ENCODE data around the gene GPR149. TPM values are rescaled to one million over a fixed set of nuclear protein-coding genes. Genes with fewer than 3 reads are reported as not detected.

Gene GPR149
- total RNA-seq, 1 donor from 2014 or later = not detected

DNA sequence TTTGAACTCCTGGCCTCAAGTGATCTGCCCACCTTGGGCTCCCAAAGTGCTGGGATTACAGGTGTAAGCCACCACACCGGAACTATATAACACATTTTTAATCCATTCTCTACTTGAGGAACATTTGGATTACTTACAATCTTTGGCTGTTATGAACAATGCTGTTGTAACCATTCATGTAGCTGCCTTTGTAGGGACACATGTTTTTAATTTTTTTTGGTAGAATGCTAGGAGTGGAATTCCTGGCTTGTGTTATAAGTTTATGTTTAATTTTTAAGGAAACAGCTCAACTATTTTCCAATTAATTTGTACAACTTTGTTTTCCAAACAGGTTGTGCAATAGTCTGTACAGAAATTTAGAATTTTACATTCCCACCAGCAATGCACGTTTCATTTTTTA, 51.7 kb downstream of the GPR149 start:
- Mint-ChIP-seq H3K36me3 (ENCODE audit: low read depth, unreplicated experiment) (no peaks in the 10 kb centered on the region), H3K27ac (ENCODE audit: unreplicated experiment) (no peak overlapping the region), H3K27me3 (ENCODE audit: low read depth, unreplicated experiment) (no peaks in the 10 kb centered on the region), H3K9me3 (ENCODE audit: unreplicated experiment) (no peaks in the 10 kb centered on the region), H3K4me1 (ENCODE audit: low read depth, unreplicated experiment) (no peaks in the 10 kb centered on the region), H3K4me3 (ENCODE audit: unreplicated experiment) (no peak overlapping the region)
- Histone ChIP-seq H3K9me3 (ENCODE audit: insufficient read depth, low read depth, low read length) (no peaks in the 10 kb centered on the region), H3K4me1 (ENCODE audit: insufficient read depth, low read length) (no peaks in the 10 kb centered on the region), H3K9ac (ENCODE audit: low read length) (no peak overlapping the region), H3K27me3 (ENCODE audit: insufficient read depth, low read length) (no peaks in the 10 kb centered on the region), H3K36me3 (ENCODE audit: insufficient read depth, low read length) (no peaks in the 10 kb centered on the region), H3K79me2 (ENCODE audit: insufficient read depth, low read length) (no peaks in the 10 kb centered on the region), H3K4me3 (ENCODE audit: insufficient read depth, low read depth, low read length) (no peak overlapping the region), H2AFZ (ENCODE audit: low read depth, low read length) (no peak overlapping the region), H3K4me2 (ENCODE audit: low read length) (no peak overlapping the region), H4K20me1 (ENCODE audit: insufficient read depth, low read length) (no peaks in the 10 kb centered on the region), H3K27ac (ENCODE audit: low read depth, low read length) (no peak overlapping the region)
- no peak for TF ChIP-seq EZH2 (IDR thresholded peaks at IDR 0.05; ENCODE audit: insufficient read depth, low read length)
- no peak for TF ChIP-seq CTCF (IDR thresholded peaks at IDR 0.05; ENCODE audit: insufficient read depth, low read depth, low read length)
- FAIRE-seq (no peak), DNase-seq (ENCODE audit: low read depth) (no peak)

- Mint-ChIP-seq H3K4me1 (ENCODE audit: low read depth, unreplicated experiment) (no peaks in the 10 kb centered on the region), H3K36me3 (ENCODE audit: low read depth, unreplicated experiment) (no peaks in the 10 kb centered on the region), H3K27me3 (ENCODE audit: low read depth, unreplicated experiment) (no peaks in the 10 kb centered on the region), H3K9me3 (ENCODE audit: unreplicated experiment) (peaks cover 5% of the 10 kb centered on the region), H3K4me3 (ENCODE audit: unreplicated experiment) (no peak overlapping the region), H3K27ac (ENCODE audit: unreplicated experiment) (no peak overlapping the region)
- H3K27me3 ChIP-seq (ENCODE audit: insufficient read depth, low read length) = no peaks in the 10 kb centered on the region
- H4K20me1 ChIP-seq (ENCODE audit: insufficient read depth, low read length) = no peaks in the 10 kb centered on the region
- H3K9ac ChIP-seq (ENCODE audit: low read length) = no peak overlapping the region
- no peaks in the 10 kb centered on the region for H3K79me2 ChIP-seq (ENCODE audit: insufficient read depth, low read length)
- peaks cover 3% of the 10 kb centered on the region for H3K9me3 ChIP-seq (ENCODE audit: insufficient read depth, low read depth, low read length)
- no peak overlapping the region for H3K4me2 ChIP-seq (ENCODE audit: low read length)
- no peak for DNase-seq (ENCODE audit: low read depth)
- H2AFZ ChIP-seq (ENCODE audit: low read depth, low read length) = no peak overlapping the region
- no peak overlapping the region for H3K4me3 ChIP-seq (ENCODE audit: insufficient read depth, low read depth, low read length)
- H3K4me1 ChIP-seq (ENCODE audit: insufficient read depth, low read length) = no peaks in the 10 kb centered on the region
- no peaks in the 10 kb centered on the region for H3K36me3 ChIP-seq (ENCODE audit: insufficient read depth, low read length)
- TF ChIP-seq EZH2 (IDR thresholded peaks at IDR 0.05; ENCODE audit: insufficient read depth, low read length) (no peak), CTCF (IDR thresholded peaks at IDR 0.05; ENCODE audit: insufficient read depth, low read depth, low read length) (no peak)
- FAIRE-seq = no peak
- no peak overlapping the region for H3K27ac ChIP-seq (ENCODE audit: low read depth, low read length)
Measured at GRCh38 chr3:154367221-154367620, 62.8 kb downstream of the GPR149 start.

DNA sequence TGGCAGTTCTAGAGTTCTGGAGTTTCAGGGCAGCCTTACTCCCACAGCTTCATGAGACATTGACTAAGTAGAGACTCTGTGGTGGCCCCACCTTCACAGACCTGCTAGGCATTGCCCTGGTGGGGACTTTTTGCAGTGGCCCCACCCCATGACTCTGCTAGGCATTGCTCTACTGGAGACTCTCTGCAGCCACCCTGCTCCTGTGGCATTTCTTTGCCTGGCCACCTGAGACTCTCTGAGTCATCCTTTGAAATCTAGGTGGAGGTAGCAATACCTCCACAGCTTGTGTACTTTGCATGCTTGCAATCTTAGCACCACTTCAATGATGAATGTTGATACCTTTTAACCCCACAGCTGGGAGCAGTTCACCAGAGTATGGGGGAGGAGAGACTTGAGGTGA, 65.1 kb downstream of the GPR149 start:
- Mint-ChIP-seq H3K4me3 (ENCODE audit: unreplicated experiment) (no peak overlapping the region), H3K27ac (ENCODE audit: unreplicated experiment) (no peak overlapping the region), H3K27me3 (ENCODE audit: low read depth, unreplicated experiment) (no peaks in the 10 kb centered on the region), H3K36me3 (ENCODE audit: low read depth, unreplicated experiment) (no peaks in the 10 kb centered on the region), H3K4me1 (ENCODE audit: low read depth, unreplicated experiment) (no peaks in the 10 kb centered on the region), H3K9me3 (ENCODE audit: unreplicated experiment) (peaks cover 5% of the 10 kb centered on the region)
- Histone ChIP-seq H3K27ac (ENCODE audit: low read depth, low read length) (no peak overlapping the region), H3K79me2 (ENCODE audit: insufficient read depth, low read length) (no peaks in the 10 kb centered on the region), H3K9me3 (ENCODE audit: insufficient read depth, low read depth, low read length) (peaks cover 3% of the 10 kb centered on the region), H2AFZ (ENCODE audit: low read depth, low read length) (no peak overlapping the region), H3K4me2 (ENCODE audit: low read length) (no peak overlapping the region), H3K36me3 (ENCODE audit: insufficient read depth, low read length) (no peaks in the 10 kb centered on the region), H3K4me3 (ENCODE audit: insufficient read depth, low read depth, low read length) (no peak overlapping the region), H3K9ac (ENCODE audit: low read length) (no peak overlapping the region), H3K4me1 (ENCODE audit: insufficient read depth, low read length) (no peaks in the 10 kb centered on the region), H4K20me1 (ENCODE audit: insufficient read depth, low read length) (no peaks in the 10 kb centered on the region), H3K27me3 (ENCODE audit: insufficient read depth, low read length) (no peaks in the 10 kb centered on the region)
- no peak for FAIRE-seq
- no peak for TF ChIP-seq EZH2 (IDR thresholded peaks at IDR 0.05; ENCODE audit: insufficient read depth, low read length)
- TF ChIP-seq CTCF (IDR thresholded peaks at IDR 0.05; ENCODE audit: insufficient read depth, low read depth, low read length) = no peak
- DNase-seq (ENCODE audit: low read depth) = no peak
